Stimulated activated CD4-positive, alpha-beta T cell treated with anti-CD3 and anti-CD28 coated beads, Interleukin-15, amount 100 ng/mL, for 24 hours (primary cell): ENCODE data around the gene MCTP2.
A peak's percentile ranks its signal among the peaks of the same experiment; 100 is the strongest.

ENCODE experiments used
- DNase-seq: peaks from one replicate; pipeline ENCODE4 v3.0.0-alpha.2; 2020

Gene MCTP2

GRCh38 chr15:94360251-94360685 is 128.9 kb downstream of the MCTP2 start:
- DNase-seq: no peak

- no peak for DNase-seq
Observed at GRCh38 chr15:94362385-94363092, 131.2 kb downstream of the MCTP2 start.

GRCh38 chr15:94363382-94363781 is 132.0 kb downstream of the MCTP2 start:
- no peak for DNase-seq

- no peak for DNase-seq
Observed at GRCh38 chr15:94366781-94367180, 135.4 kb downstream of the MCTP2 start.

- DNase-seq: no peak
Observed at GRCh38 chr15:94367726-94368535, 136.6 kb downstream of the MCTP2 start.

- DNase-seq: no peak
Observed at GRCh38 chr15:94370206-94370935, 139.0 kb downstream of the MCTP2 start.

GRCh38 chr15:94370936-94371285 is 139.6 kb downstream of the MCTP2 start:
- DNase-seq: no peak

GRCh38 chr15:94372821-94373220 is 141.5 kb downstream of the MCTP2 start:
- no peak for DNase-seq

GRCh38 chr15:94375997-94376396 is 144.6 kb downstream of the MCTP2 start:
- no peak for DNase-seq

- no peak for DNase-seq
Observed at GRCh38 chr15:94379986-94380385, 148.6 kb downstream of the MCTP2 start.

- DNase-seq: no peak
Observed at GRCh38 chr15:94380798-94381197, 149.4 kb downstream of the MCTP2 start.

- no peak for DNase-seq
Observed at GRCh38 chr15:94381384-94381783, 150.0 kb downstream of the MCTP2 start.

GRCh38 chr15:94383041-94383440 is 151.7 kb downstream of the MCTP2 start:
- DNase-seq: no peak

GRCh38 chr15:94383706-94384105 is 152.3 kb downstream of the MCTP2 start:
- DNase-seq: no peak

- no peak for DNase-seq
Observed at GRCh38 chr15:94385441-94385840, 154.1 kb downstream of the MCTP2 start.

GRCh38 chr15:94386351-94386750 is 155.0 kb downstream of the MCTP2 start:
- no peak for DNase-seq

- DNase-seq: no peak
Observed at GRCh38 chr15:94387442-94387841, 156.1 kb downstream of the MCTP2 start.

- DNase-seq: peak; percentile 1
Observed at GRCh38 chr15:94387849-94388441, 156.6 kb downstream of the MCTP2 start.

GRCh38 chr15:94395640-94396039 is 164.3 kb downstream of the MCTP2 start:
- DNase-seq: no peak

GRCh38 chr15:94397337-94397736 is 166.0 kb downstream of the MCTP2 start:
- DNase-seq: no peak

GRCh38 chr15:94398001-94398400 is 166.6 kb downstream of the MCTP2 start:
- DNase-seq: no peak

- DNase-seq: no peak
Observed at GRCh38 chr15:94400526-94401298, 169.4 kb downstream of the MCTP2 start.

- DNase-seq: no peak
Observed at GRCh38 chr15:94403331-94403730, 172.0 kb downstream of the MCTP2 start.
